ENCODE measurements around the gene DXO. TPM values are rescaled to one million over a fixed set of nuclear protein-coding genes. Genes with fewer than 3 reads are reported as not detected.

The DXO gene
- total RNA-seq, 1 donor from 2014 or later: 11.2 TPM

DNA sequence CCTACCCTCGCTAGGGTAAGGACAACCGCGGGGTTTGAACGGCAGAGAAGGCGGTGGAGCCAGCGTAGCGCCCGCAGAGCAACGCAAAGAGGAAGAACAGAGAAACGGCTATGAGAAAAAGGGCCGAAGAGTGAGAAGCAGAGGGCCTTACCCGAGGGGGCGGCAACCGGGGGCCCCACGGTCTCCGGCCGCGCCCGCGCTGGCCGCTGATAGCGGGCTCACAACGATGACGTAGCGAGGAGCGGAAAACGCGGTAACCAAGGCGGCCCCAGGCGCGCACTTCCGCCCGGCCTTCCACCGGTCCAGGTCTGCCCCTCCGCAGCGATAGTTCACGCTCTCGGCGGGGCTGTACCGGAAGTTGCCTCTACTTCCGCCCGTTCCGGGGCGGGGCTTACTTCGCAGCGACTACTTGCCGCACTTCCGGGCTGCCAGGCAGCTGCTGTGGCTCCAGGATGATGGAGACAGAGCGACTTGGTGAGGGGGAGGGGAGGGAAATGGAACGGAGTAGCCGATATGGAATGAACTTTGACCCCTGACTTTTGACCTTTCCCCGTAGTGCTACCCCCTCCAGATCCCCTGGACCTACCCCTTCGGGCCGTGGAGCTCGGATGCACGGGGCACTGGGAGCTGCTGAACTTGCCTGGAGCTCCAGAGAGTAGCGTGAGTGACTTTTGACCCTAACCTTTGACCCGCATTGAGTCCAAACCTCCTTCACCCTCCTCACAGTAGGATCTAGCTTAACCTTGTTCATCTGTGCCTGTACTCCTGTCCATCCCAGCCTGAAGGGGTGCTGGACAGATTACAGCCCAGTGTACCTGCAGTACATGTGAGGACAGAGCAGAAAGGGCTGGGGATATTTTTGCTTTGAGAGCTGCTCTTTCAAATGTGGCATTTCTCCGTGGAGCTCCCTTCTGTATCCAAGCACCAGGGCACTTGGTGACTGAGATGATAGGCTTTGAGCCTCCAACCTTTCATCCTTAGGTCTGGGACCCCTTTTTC is 12.9 kb downstream of the DXO start, which contains the start of the genes NELFE and SKIC2:
Gene NELFE, minus strand, starts transcription at position 231 of the 999 bp plus-strand sequence. CDS start 525 bp downstream, outside the sequence.
Gene SKIC2, plus strand, starts transcription at position 435 of the 999 bp plus-strand sequence. Its CDS starts 18 bp downstream, at position 453.
- Histone ChIP-seq H3K9me3 (replicated peaks) (no peaks in the 10 kb centered on the region), H3K27me3 (ENCODE audit: low read depth) (no peaks in the 10 kb centered on the region), H3K4me1 (peaks cover 29% of the 10 kb centered on the region), H3K27ac (replicated peaks) (peak within 1 kb of the TSS; percentile 88), H3K36me3 (peaks cover 67% of the 10 kb centered on the region), H3K4me3 (peak within 1 kb of the TSS; percentile 79)
- DNase-seq: peak; percentile 98
- intact Hi-C loops (cut with micrococcal nuclease): no loop called here
- TF ChIP-seq, protein P1, sequence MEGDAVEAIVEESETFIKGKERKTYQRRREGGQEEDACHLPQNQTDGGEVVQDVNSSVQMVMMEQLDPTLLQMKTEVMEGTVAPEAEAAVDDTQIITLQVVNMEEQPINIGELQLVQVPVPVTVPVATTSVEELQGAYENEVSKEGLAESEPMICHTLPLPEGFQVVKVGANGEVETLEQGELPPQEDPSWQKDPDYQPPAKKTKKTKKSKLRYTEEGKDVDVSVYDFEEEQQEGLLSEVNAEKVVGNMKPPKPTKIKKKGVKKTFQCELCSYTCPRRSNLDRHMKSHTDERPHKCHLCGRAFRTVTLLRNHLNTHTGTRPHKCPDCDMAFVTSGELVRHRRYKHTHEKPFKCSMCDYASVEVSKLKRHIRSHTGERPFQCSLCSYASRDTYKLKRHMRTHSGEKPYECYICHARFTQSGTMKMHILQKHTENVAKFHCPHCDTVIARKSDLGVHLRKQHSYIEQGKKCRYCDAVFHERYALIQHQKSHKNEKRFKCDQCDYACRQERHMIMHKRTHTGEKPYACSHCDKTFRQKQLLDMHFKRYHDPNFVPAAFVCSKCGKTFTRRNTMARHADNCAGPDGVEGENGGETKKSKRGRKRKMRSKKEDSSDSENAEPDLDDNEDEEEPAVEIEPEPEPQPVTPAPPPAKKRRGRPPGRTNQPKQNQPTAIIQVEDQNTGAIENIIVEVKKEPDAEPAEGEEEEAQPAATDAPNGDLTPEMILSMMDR (IDR thresholded peaks at IDR 0.05; ENCODE audit: borderline replicate concordance): no peak

DNA sequence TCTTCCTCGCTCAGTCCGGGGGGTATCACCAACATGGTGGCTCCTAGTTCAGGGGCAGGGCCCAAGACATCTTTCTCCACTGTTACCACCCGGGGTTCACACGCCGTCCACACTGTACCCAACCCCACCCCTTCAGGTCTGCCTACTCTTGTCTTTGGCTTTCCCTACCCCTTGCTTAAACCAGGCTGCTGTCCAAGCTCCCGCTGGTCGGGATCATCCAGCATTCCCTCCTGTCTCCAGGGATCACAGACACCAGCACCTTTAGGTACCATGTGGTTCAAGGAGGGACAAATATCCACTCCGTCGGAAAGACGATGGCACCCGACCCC is 13.6 kb downstream of the DXO start:
- H3K27me3 ChIP-seq (ENCODE audit: low read depth): no peaks in the 10 kb centered on the region
- TF ChIP-seq, protein P1 (IDR thresholded peaks at IDR 0.05; ENCODE audit: borderline replicate concordance): no peak
- intact Hi-C loops (cut with micrococcal nuclease): no loop called here
- H3K4me3 ChIP-seq: peak overlapping the region; percentile 79
- peak overlapping the region; percentile 88 for H3K27ac ChIP-seq (replicated peaks)
- peaks cover 29% of the 10 kb centered on the region for H3K4me1 ChIP-seq
- no peak for DNase-seq
- peaks cover 67% of the 10 kb centered on the region for H3K36me3 ChIP-seq
- H3K9me3 ChIP-seq (replicated peaks): no peaks in the 10 kb centered on the region

DNA sequence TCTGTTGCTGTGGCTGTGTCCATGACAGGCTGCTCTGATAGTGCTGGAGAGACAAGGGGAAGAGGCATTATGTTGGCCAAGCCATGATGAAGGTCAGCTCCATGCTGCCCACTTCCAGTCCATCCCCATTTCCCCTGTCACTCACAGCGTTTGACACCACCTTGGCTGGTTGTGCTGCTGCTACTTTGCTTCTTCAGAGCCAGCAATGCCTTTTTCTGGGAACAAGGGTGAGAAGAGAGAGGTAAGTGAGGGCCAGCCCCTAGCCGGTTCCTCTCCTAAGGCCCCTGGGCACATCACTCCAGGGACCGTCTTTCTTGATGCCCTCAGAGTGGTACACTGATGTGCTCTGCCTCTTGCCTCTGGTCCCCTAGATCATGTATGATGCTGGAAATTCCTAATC is 15.1 kb downstream of the DXO start:
- H3K36me3 ChIP-seq: peaks cover 67% of the 10 kb centered on the region
- H3K4me1 ChIP-seq: peaks cover 29% of the 10 kb centered on the region
- intact Hi-C loops (cut with micrococcal nuclease): no loop called here
- no peaks in the 10 kb centered on the region for H3K9me3 ChIP-seq (replicated peaks)
- no peak overlapping the region for H3K4me3 ChIP-seq
- TF ChIP-seq, protein P1 (IDR thresholded peaks at IDR 0.05; ENCODE audit: borderline replicate concordance): no peak
- DNase-seq: no peak
- H3K27me3 ChIP-seq (ENCODE audit: low read depth): no peaks in the 10 kb centered on the region
- H3K27ac ChIP-seq (replicated peaks): no peak overlapping the region

DNA sequence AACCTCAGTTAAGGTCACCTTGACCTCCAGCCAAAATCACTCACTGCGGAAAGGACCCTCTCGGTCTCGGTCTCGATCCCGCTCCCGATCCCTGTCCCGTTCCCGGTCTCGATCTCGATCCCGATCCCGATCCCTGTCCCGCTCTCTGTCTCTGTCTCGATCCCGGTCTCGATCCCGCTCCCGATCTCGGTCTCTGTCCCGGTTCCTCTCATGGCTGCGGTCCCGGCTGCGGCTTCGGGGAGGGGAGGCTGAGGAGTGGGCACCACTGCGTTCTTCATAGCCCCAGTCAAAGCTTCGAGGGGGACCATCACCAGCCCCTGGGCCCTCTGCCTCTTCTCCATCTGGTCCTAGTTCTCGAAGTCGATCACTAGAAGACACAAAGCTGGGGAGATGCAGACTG is 17.4 kb downstream of the DXO start:
- intact Hi-C loops (cut with micrococcal nuclease): no loop called here
- Histone ChIP-seq H3K9me3 (replicated peaks) (no peaks in the 10 kb centered on the region), H3K4me3 (no peak overlapping the region), H3K4me1 (peaks cover 20% of the 10 kb centered on the region), H3K27me3 (ENCODE audit: low read depth) (no peaks in the 10 kb centered on the region), H3K36me3 (peaks cover 56% of the 10 kb centered on the region), H3K27ac (replicated peaks) (no peak overlapping the region)
- DNase-seq: no peak
- TF ChIP-seq, protein P1 (IDR thresholded peaks at IDR 0.05; ENCODE audit: borderline replicate concordance): no peak

DNA sequence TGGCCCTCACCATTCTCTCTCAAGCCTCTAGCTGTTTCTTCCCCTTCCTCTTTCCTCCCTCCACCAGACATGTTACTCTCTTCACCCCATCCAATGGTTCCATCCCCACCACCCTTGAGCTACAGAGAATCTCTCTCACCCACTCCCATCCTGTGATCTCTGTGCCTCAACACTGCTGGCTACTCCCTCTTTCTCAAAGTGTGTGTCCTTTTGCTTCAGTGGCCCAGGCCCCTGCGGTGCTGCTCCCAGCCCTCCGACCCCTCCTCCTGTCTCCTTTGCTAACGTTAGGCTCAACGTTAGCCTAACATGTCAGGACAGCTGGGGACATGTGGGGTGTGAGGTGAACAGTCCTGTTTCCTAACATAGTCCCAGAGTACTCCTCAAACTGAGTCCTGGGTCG is 19.0 kb downstream of the DXO start:
- no peaks in the 10 kb centered on the region for H3K27me3 ChIP-seq (ENCODE audit: low read depth)
- no peak overlapping the region for H3K4me3 ChIP-seq
- no peaks in the 10 kb centered on the region for H3K9me3 ChIP-seq (replicated peaks)
- intact Hi-C loops (cut with micrococcal nuclease): no loop called here
- no peak for DNase-seq
- no peak overlapping the region for H3K27ac ChIP-seq (replicated peaks)
- peaks cover 56% of the 10 kb centered on the region for H3K36me3 ChIP-seq
- TF ChIP-seq, protein P1 (IDR thresholded peaks at IDR 0.05; ENCODE audit: borderline replicate concordance): no peak
- H3K4me1 ChIP-seq: peaks cover 7% of the 10 kb centered on the region
